Pons (tissue), 1 donor: ENCODE measurements around the gene HSPA1A.
A peak's percentile ranks its signal among the peaks of the same experiment; 100 is the strongest.
"Not testable (repeated sequence)": the region's sequence is repeated elsewhere in the genome, so short reads cannot be mapped to it uniquely, and the experiment has no call there.

ENCODE experiments used
- DNase-seq: peaks from one replicate; pipeline ENCODE4 v3.0.0-alpha.2; 2016; ENCODE audit warnings: low spot score

The HSPA1A gene

DNA sequence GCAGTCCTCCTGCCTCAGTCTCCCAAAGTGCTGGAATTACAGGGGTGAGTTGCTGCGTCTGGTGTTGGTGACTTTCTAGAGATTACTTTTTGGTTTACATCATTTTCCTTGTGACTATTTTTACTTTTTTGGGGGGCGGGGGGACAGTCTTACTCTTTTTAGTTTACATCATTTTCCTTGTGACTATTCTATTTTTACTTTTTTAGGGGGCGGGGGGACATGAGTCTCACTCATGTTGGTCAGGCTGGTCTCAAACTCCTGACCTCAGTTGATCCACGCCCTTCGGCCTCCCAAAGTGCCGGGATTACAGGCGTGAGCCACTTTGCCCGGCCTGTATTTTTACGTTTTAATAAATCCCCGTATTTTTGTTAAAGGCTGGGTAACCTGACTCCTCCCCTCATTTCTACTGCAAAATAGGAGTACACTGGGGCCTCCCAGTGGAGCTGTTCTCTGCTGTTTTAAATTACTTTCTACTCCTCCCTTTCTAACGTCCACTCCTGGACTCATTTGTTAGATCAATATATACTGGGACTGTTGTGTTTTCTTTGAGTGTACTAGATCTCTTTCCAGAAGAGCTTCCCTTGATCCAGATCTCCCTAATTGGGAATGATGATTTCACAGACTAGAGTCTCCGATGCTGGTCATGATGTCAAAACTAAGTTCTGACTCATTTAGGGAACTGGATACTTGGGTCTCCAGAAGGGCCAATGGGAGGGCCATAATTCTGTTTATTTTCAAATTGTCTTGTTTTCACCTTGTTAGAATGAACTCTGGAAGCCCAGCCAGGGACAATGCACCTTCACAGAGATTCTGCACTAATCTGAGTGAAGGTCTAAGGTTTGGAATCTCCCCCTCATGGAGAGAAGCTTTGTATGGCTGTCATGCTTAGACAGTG lies 21.4 kb downstream of the HSPA1A start:
- DNase-seq, result no peak

DNA sequence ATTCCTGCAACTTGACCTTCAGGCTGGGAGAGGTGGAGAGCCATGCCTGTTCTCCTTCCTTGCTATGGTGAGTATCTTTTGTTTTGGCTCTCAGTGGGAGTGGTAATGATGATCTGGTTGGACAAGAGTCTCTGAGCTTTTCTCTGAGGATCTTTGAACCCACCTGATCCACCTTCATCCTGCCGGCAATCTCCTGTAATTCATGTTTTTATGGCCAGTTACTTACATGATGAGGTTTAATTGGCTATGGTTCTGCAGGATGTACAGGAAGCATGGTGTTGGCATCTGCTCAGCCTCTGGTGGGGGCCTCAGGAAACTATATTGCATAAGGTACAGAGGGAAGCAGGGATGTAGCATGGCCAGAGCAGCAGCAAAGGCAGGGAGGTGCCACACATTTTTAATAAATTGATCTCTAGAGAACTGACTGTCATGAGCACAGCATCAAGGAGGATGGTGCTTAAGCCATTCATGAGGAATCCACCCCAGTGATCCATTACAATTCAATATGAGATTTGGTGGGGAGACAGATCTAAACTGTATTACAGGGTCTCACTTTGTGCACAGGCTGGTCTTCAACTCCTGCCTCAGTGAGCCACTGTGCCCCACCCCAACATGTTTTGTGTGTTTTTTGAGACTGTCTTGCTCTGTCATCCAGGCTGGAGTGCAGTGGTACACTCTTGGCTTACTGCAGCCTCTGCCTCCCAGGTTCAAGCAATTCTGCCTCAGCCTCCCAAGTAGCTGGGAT lies 22.2 kb downstream of the HSPA1A start:
- DNase-seq, result no peak

DNA sequence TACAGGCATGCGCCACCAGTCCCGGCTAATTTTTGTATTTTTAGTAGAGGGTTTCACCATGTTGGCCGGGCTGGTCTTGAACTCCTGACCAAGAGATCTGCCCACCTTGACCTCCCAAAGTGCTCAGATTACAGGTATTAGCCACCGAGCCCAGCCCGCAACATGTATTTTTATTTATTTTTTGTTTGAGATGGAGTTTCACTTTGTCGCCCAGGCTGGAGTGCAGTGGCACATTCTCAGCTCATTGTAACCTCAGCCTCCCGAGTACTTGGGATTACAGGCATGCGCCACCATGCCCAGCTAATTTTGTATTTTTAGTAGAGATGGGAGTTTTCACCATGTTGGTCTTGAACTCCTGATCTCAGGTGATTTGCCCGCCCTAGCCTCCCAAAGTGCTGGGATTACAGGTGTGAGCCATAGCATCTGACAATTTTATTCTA lies 22.8 kb downstream of the HSPA1A start:
- DNase-seq, result not testable (repeated sequence)

DNA sequence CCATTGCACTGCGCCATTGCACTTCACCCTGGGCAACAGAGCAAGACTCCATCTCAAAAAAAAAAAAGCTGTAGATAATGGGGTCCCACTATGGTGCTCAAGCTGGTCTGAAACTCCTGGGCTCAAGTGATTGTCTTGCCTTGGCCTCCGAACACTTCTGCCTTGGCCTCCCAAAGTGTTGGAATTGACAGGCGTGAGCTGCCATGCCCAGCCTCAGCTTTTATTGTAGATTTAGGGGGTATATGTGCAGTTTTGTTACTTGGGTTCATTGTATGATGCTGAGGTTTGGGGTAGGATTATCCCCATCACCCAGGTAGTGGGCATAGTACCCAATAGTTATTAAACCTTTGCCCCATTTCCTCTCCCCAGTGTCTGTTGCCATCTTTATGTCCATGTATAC lies 23.6 kb downstream of the HSPA1A start:
- DNase-seq, result no peak

DNA sequence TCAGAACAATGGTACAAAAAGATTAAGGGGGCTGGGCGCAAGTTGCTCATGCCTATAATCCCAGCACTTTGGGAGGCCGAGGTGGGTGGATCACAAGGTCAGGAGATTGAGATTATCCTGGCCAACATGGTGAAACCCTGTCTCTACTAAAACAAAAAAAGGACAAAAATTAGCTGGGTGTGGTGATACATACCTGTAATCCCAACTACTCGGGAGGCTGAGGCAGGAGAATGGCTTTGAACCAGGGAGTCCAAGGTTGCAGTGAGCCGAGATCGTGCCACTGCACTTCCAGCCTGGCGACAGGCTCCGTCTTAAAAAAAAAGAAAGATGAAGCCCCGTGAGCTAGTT lies 24.4 kb downstream of the HSPA1A start:
- DNase-seq, result not testable (repeated sequence)

DNA sequence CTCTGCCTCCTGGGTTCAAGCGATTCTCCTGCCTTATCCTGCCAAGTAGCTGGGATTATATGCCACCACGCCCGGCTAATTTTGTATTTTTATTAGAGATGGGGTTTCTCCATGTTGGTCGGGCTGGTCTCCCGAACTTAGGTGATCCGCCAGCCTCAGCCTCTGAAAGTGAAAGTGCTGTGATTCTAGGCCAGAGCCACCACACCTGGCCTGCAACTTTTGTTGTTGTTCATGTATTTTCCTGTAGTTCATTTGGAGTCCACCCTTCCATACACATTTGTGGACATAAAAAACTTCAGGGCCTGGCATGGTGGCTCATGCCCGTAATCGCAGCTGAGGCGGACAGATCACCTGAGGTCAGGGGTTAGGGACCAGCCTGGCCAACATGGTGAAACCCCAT lies 26.7 kb downstream of the HSPA1A start:
- DNase-seq, result no peak

DNA sequence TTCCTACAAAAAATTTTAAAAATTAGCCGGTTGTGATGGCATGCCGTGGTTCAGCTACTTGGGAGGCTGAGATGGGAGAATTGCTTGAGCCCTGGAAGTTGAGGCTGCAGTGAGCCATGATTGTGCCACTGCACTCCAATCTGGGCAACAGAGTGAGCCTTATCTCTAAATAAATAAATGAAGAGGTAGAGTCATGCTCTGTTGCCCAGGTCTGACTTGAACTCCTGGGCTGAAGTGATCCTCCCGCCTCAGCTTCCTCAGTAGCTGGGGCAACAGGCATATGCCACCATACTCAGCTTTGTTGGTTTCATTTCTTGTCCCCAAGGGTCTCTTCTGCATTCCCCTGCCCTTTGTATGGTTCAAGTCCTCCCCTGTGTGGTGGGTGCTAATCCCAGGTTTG lies 29.2 kb downstream of the HSPA1A start:
- DNase-seq, result no peak

DNA sequence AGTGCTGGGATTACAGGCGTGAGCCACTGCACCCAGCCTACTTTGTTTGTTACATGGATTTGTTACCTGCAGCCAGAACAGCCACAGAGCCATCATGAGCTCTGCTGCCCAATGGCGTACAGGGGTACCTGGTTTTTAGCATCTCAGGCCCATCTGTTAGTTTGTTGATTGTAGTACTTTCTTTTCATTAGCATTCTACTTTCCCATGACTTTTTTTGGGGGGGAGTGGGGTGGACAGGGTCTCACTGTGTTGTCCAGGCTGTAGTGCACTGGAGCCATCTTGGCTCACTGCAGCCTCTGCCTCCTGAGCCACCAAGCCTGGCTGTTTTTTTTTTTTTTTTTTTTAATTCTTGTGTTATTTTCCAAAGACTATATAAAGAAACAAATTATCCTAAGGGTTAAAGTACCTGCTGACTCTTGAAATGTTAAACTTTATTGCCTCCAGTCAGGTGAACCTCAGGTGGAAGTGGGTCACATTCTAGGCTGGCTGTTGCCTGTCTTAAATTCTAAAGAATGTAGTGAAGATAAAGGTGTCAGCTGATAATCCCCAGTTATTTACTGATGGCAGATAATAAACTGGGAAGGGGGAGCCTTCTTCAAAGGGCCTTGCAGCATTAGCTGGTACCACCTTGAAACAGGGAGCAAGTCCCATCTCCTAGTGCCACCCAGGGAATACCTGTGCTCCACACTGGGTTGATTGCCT lies 32.1 kb downstream of the HSPA1A start:
- no peak for DNase-seq

DNA sequence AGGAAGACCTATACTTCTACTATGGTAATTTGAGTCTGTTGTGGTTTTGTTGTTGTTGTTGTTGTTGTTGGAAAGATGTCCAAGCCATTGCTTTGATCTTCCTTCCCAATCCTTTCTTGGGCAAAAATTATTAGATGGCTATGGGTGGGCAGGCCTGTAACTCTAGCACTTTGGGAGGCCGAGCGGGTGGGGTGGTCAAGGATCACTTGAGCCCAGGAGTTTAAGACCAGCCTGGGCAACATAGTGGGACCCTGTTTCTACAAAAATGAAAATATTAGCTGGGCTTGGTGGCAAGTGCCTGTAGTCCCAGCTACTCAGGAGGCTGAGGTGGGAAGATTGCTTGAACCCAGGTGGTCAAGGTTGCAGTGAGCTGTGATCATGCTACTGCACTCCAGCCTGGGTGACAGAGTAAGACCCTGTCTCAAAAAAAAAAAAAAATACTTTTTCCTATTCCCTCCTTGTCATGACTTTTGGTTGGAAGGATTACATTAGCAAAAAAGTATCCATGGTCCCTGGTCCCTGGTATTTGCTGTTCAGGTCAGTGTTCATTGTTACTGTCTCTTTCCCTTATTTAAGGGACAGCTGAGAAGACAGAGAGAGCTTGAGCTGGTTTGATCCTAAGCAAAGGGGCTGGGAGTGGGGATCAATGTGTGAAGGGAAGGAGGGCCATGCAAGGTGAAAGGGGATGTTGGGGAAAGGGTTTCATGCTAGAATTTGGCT lies 35.6 kb downstream of the HSPA1A start:
- DNase-seq, result no peak

DNA sequence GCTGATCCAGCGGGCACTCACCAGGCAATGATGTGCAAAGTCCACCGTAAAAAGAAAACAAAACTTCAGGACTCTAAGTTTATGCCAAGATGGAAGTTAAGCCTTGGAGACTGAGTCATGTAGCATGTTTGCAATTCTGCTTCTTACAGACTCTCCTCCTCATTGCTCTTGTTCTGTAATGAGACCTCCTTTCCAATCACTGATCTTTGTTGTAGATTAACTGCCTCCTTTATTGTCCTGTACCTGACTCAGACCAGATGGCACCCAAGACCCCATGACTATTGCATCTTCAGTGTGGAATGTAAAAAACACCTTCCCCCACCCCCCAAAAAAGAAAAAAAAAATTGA lies 36.1 kb downstream of the HSPA1A start:
- no peak for DNase-seq

DNA sequence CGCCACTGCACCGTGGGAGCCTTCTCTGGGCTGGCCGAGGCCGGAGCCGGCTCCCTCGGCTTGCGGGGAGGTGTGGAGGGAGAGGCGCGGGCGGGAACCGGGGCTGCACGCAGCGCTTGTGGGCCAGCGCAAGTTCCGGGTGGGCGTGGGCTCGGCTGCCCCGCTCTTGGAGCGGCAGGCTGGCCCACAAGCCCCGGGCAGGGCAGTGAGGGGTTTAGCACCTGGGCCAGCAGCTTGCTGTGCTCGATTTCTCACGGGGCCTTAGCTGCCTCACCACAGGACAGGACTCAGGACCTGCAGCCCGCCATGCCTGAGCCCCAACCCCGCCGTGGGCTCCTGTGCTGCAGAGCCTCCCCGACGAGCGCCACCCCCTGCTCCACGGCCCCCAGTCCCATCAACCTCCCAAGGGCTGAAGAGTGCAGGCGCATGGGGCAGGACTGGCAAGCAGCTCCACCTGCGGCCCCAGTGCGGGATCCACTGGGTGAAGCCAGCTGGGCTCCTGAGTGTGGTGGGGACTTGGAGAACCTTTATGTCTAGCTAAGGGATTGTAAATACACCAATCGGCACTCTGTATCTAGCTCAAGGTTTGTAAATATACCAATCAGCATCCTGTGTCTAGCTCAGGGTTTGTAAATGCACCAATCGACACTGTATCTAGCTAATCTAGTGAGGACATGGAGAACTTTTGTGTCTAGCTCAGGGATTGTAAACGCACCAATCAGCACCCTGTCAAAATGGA lies 36.8 kb downstream of the HSPA1A start:
- not testable (repeated sequence) for DNase-seq

DNA sequence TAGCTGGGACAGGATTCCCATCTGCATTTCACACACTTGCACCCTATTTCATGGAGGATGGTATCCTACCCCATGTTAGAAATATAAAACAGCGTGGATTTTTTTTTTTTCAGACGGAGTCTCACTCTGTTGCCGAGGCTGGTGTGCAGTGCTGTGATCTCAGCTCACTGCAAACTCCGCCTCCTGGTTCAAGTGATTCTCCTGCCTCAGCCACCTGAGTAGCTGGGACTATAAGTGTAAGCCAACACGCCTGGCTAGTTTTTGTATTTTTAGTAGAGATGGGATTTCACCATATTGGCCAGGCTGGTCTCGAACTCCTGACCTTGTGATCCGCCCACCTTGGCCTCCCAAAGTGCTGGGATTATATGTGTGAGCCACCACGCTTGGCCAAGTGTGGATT lies 42.4 kb downstream of the HSPA1A start:
- not testable (repeated sequence) for DNase-seq

DNA sequence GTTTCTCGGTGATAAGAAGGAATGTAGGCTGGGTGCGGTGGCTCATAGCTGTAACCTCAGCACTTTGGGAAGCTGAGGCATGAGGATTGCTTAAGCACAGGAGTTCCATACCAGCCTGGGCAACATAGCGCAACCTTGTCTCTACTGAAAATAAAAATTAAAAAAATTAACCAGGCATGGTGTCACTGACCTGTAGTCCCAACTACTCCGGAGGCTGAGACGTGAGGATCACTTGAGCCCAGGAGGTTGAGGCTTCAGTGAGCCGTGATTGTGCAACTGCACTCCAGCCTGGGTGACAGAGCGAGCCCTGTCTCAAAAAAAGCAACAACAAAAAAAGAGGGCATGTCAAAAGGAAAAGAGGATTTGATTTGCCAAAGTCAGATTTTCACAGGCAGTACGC lies 43.4 kb downstream of the HSPA1A start:
- DNase-seq, result no peak

DNA sequence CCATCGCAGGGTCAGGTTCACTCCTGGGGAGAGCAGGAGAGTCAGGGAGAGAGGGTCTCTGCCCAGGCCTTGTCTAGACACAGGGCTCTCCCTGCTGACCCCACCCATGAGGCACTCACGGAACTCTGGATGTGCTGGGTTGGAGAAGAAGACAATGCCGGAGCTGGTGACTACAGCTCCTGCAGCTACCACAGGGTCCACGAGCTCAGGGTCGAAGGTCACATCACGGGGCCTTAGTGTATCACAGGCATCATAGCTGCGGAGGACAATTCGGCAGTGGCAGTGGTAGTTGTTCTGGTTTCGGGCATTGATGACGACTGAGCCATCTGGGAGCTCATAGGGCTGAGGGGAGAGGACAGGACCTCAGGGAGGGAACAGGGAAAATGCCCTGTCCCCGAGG lies 44.6 kb downstream of the HSPA1A start:
- no peak for DNase-seq

DNA sequence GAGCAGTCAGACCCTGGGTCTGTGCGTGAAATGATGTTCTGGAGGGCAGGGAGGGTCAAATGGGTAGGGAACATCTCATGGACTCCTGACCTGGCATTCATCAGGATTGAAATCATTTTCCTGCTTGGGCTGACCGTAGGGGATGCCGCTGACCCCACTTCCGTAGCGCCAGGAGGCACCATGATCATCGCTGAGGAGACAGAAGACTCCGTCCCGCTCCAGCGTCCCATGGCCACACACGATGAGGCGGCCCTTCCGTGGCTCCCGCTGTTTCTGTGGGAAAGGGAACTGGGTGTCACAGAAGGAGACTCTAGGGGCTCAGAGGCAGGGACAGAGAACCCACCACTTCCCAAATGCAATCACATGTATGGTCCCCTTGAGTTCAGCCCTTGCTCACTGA lies 45.0 kb downstream of the HSPA1A start:
- no peak for DNase-seq

DNA sequence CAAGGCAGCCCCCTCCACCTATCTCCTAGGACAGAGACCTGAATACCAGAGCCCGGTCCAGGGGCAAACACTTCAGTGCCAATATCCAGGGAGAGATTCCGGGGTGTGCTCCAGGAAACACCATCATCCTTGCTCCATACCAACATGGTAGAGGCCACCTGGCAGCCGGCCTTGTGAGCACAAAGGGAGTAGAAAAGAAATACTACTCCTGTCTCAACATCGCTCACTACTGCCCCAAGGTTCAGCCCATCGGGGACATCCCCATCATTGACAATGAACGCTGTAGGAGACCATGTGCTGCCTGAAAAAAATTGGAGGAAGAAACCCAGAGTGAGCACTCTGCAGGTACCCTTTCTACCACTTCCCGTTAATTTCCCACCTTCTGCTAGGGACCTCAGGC lies 45.8 kb downstream of the HSPA1A start:
- DNase-seq, result no peak

DNA sequence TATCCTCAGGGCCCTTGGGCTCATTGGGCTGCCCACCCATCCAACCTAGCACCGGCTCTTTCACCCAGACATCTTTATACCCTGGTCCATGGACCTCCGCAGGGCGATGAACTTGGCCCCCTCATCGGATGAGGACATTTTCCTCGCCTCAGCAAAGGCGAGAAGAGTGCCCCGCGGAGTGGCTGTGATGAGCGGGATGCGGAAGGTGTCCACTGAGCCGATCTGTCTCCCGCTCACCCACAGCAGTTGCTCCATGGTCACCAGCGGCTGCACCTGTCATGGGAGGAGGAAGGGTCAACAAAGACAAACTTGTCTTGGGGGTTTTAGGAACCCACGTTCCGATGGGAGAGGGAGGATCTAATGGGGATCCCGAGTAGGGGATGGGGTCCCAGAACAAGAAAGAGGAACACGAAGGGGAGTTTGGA lies 46.6 kb downstream of the HSPA1A start:
- DNase-seq, result no peak

DNA sequence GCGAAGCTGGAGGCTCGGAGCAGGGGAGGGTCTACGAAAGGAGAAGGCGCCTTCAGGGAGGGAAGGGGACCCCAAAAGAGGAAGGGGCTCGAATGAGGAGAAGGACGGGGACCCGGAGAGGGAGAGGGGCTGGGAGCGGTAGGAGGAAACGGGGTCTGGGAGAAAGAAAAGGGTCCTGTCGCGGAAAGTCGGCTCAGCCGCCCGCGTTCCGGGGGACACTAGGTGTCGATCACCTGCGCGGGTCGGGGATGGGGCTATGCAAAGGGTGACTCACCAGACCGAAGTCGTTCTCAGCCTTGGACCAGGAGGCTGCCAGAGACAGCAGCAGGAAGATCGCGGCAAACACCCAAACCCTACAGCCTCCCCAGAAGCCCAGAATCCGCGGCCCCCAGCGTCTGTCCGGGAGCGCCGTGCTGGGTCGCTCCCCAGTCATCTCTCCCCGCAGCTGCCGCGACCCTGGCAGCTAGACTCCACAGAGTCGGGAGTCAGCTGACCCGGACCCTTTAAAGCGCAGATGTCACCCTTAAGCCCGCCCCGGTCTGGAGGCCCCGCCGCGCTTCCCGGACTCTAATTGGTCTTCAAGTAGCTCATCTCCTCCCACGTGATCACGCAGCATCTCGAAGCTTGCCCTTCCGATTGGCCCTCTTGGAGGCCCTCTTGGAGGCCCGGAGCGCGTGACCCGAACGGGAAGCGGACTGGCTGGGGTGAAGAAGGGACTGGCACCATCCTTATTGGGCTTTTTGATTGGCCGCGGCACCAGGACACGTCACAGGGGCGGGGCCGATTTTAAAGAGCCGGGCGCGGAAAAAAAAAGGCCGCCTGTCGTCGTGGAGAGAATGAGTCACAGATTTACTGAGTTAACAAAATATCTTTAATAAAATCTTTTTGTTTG lies 47.2 kb downstream of the HSPA1A start, which contains the start of gene NEU1:
NEU1 (minus strand) TSS at position 478 of the 892 bp plus-strand sequence; CDS start at position 433, 45 bp downstream.
- peak; percentile 100 for DNase-seq

DNA sequence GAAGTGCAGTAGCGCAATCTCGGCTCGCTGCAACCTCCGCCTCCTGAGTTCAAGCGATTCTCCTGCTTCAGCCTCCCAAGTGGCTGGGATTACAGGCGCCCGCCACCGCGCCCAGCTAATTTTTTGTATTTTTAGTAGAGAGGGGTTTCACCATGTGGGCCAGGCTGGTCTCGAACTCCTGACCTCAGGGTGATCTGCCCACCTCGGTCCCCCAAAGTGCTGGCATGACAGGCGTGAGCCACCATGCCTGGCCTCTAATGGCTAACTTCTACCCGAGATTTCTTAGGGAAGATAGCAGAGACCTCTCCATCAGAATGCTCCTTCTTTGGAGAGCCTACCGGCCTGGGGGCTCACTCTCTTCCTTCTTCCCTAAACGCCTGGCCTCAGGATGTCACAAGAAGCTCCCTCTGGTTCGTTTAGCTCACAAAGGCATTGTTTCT lies 48.8 kb downstream of the HSPA1A start:
- DNase-seq, result not testable (repeated sequence)

DNA sequence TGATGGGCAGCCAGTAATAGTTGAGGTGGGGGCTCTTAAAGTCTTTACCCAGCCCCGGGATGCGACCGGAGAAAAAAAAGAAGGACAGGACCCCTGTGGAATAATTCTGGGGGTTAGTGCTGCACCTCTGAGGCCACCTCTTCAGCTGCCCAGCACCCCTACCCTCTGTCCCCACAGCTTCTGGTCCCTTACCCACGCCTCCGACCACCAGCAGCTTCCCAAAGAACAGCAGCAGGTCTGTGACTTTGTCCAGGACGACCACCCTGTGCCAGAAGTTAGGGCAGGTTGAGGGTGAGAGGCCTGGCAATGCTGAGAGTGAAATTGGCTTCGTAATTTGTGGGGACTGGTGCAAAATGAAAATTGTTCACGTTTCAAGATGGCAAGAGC lies 49.5 kb downstream of the HSPA1A start:
- no peak for DNase-seq
